SK-N-SH treated with all-trans-retinoic acid at 6 μM for 48 hours (cell line): Measurements from ENCODE around the gene PLEKHM3.

ENCODE experiments used
- ATAC-seq: fragments of 200-7000 bp; cut with Tn5 transposase; 3 replicates; pipeline ENCODE4 v1.9.1; 2020; ENCODE audit warnings: mild to moderate bottlenecking, moderate library complexity
- ARNTL ChIP-seq: fragments of 450-650 bp; formaldehyde crosslinking; IDR thresholded peaks from 2 replicates; pipeline ENCODE4 v1.5.0; 2020; ENCODE audit warnings: low read depth, mild to moderate bottlenecking, moderate library complexity, borderline replicate concordance
- BACH2 ChIP-seq: fragments of 250-450 bp; sonication (Bioruptor Pico); IDR thresholded peaks from 2 replicates; pipeline ENCODE4 v1.9.0; 2021; ENCODE audit warnings: mild to moderate bottlenecking, borderline replicate concordance
- CREB5 ChIP-seq: fragments of 250-450 bp; sonication (Bioruptor Pico); IDR thresholded peaks from 2 replicates; pipeline ENCODE4 v1.5.1; 2020; ENCODE audit warnings: low read depth, mild to moderate bottlenecking, moderate library complexity
- CSDC2 ChIP-seq: fragments of 250-450 bp; sonication (Bioruptor Pico); IDR thresholded peaks from 2 replicates; pipeline ENCODE4 v1.5.0; 2020; ENCODE audit warnings: mild to moderate bottlenecking, moderate library complexity
- CSRNP3 ChIP-seq: fragments of 250-450 bp; sonication (Bioruptor Pico); IDR thresholded peaks from 2 replicates; pipeline ENCODE4 v1.5.1; 2021; ENCODE audit warnings: mild to moderate bottlenecking, moderate library complexity
- ESRRG ChIP-seq: fragments of 250-450 bp; sonication (Bioruptor Pico); IDR thresholded peaks from 2 replicates; pipeline ENCODE4 v1.6.1; 2021; ENCODE audit warnings: mild to moderate bottlenecking
- GLIS3 ChIP-seq: fragments of 250-450 bp; sonication (Bioruptor Pico); IDR thresholded peaks from 2 replicates; pipeline ENCODE4 v1.5.0; 2020; ENCODE audit warnings: mild to moderate bottlenecking, moderate library complexity
- ISL1 ChIP-seq: fragments of 250-450 bp; sonication (Bioruptor Pico); IDR thresholded peaks from 2 replicates; pipeline ENCODE4 v2.1.2; 2022; ENCODE audit warnings: mild to moderate bottlenecking, moderate library complexity
- OSR1 ChIP-seq: fragments of 250-450 bp; sonication (Bioruptor Pico); IDR thresholded peaks from 2 replicates; pipeline ENCODE4 v1.8.0; 2022; ENCODE audit warnings: moderate library complexity, mild to moderate bottlenecking, inconsistent platforms
- PATZ1 ChIP-seq: fragments of 250-450 bp; sonication (Bioruptor Pico); IDR thresholded peaks from 2 replicates; pipeline ENCODE4 v1.8.0; 2020; ENCODE audit warnings: mild to moderate bottlenecking, moderate library complexity, borderline replicate concordance
- POU6F1 ChIP-seq: fragments of 250-450 bp; sonication (Bioruptor Pico); IDR thresholded peaks from 2 replicates; pipeline ENCODE4 v1.8.0; 2021; ENCODE audit warnings: low read depth, mild to moderate bottlenecking, moderate library complexity, borderline replicate concordance
- PPARA ChIP-seq: fragments of 250-450 bp; sonication (Bioruptor Pico); IDR thresholded peaks from 2 replicates; pipeline ENCODE4 v1.5.0; 2020; ENCODE audit warnings: mild to moderate bottlenecking, borderline replicate concordance
- RARB ChIP-seq: fragments of 250-450 bp; sonication (Bioruptor Pico); IDR thresholded peaks from 2 replicates; pipeline ENCODE4 v1.8.0; 2021; ENCODE audit warnings: mild to moderate bottlenecking, moderate library complexity
- SNAI2 ChIP-seq: fragments of 250-450 bp; sonication (Bioruptor Pico); IDR thresholded peaks from 2 replicates; pipeline ENCODE4 v1.5.0; 2020; ENCODE audit warnings: mild to moderate bottlenecking, moderate library complexity
- TCF4 ChIP-seq: fragments of 250-450 bp; sonication (Bioruptor Pico); IDR thresholded peaks from 2 replicates; pipeline ENCODE4 v1.8.0; 2021; ENCODE audit warnings: mild to moderate bottlenecking, moderate library complexity, borderline replicate concordance
- TOX ChIP-seq: fragments of 250-450 bp; sonication (Bioruptor Pico); IDR thresholded peaks from 2 replicates; pipeline ENCODE4 v1.8.0; 2021; ENCODE audit warnings: mild to moderate bottlenecking, moderate library complexity, borderline replicate concordance
- ZFP3 ChIP-seq: fragments of 250-450 bp; sonication (Bioruptor Pico); IDR thresholded peaks from 2 replicates; pipeline ENCODE4 v1.5.0; 2020; ENCODE audit warnings: mild to moderate bottlenecking, moderate library complexity
- ZFP30 ChIP-seq: fragments of 450-650 bp; formaldehyde crosslinking; IDR thresholded peaks from 2 replicates; pipeline ENCODE4 v1.5.0; 2022; ENCODE audit warnings: mild to moderate bottlenecking, moderate library complexity
- ZNF565 ChIP-seq: fragments of 450-650 bp; formaldehyde crosslinking; conservative IDR thresholded peaks from 2 replicates; pipeline ENCODE4 v1.5.0; 2020; ENCODE audit warnings: low read depth, mild to moderate bottlenecking, moderate library complexity
- ZNF70 ChIP-seq: fragments of 450-650 bp; formaldehyde crosslinking; IDR thresholded peaks from 2 replicates; pipeline ENCODE4 v1.5.0; 2020; ENCODE audit warnings: mild to moderate bottlenecking, moderate library complexity
- ZNF8 ChIP-seq: fragments of 450-650 bp; formaldehyde crosslinking; IDR thresholded peaks from 2 replicates; pipeline ENCODE4 v1.5.0; 2020; ENCODE audit warnings: mild to moderate bottlenecking, moderate library complexity

The PLEKHM3 gene

GRCh38 chr2:207828361-207829057 is 196.8 kb downstream of the PLEKHM3 start:
- TF ChIP-seq BACH2 (CRISPR knock-in tag) (no peak), ZFP3 (CRISPR knock-in tag) (no peak), ARNTL (no peak), ESRRG (no peak), ZNF8 (no peak), ZFP30 (CRISPR knock-in tag) (no peak), GLIS3 (CRISPR knock-in tag) (no peak), CSRNP3 (no peak), RARB (CRISPR knock-in tag) (no peak)
- peak; percentile 70 for ATAC-seq

- TF ChIP-seq ZFP3 (CRISPR knock-in tag) (no peak), ZNF70 (CRISPR knock-in tag) (no peak), ZNF565 (no peak), ARNTL (no peak), TCF4 (CRISPR knock-in tag) (no peak), PPARA (no peak), PATZ1 (CRISPR knock-in tag) (no peak), SNAI2 (CRISPR knock-in tag) (no peak), ESRRG (no peak), GLIS3 (CRISPR knock-in tag) (no peak), CREB5 (no peak), CSRNP3 (no peak), CSDC2 (CRISPR knock-in tag) (no peak), POU6F1 (CRISPR knock-in tag) (no peak), ISL1 (no peak), TOX (CRISPR knock-in tag) (no peak), ZFP30 (CRISPR knock-in tag) (no peak), RARB (CRISPR knock-in tag) (no peak)
- ATAC-seq = no peak
These were observed 199.3 kb downstream of the PLEKHM3 start for GRCh38 chr2:207825978-207826377.

GRCh38 chr2:207825045-207825954 is 200.0 kb downstream of the PLEKHM3 start:
- TF ChIP-seq OSR1 = no peak
- ATAC-seq = no peak
